RWPE2 (cell line): ENCODE measurements around the gene PRR36.

Experiments
- ATAC-seq: fragments of 200-7000 bp; cut with Tn5 transposase; 3 replicates; pipeline ENCODE4 v1.9.1; 2021; ENCODE audit warnings: low read depth
- DNase-seq: peaks from one replicate; pipeline ENCODE4 v3.0.0-alpha.2; 2020; ENCODE audit warnings: low spot score
- H3K27ac ChIP-seq: fragments of 450-650 bp; 2 replicates; pipeline ENCODE4 v1.5.1; 2017; ENCODE audit warnings: mild to moderate bottlenecking; ENCODE audit not compliant: poor library complexity, severe bottlenecking
- H3K27me3 ChIP-seq: fragments of 250-450 bp; sonication (Bioruptor Pico); 2 replicates; pipeline ENCODE4 v1.5.1; 2021; ENCODE audit warnings: mild to moderate bottlenecking, moderate library complexity; ENCODE audit not compliant: insufficient read depth, poor library complexity, severe bottlenecking
- H3K36me3 ChIP-seq: fragments of 250-450 bp; sonication (Bioruptor Pico); 2 replicates; pipeline ENCODE4 v1.5.1; 2020; ENCODE audit warnings: low read depth, mild to moderate bottlenecking, moderate library complexity
- H3K4me1 ChIP-seq: fragments of 250-450 bp; sonication (Bioruptor Pico); 2 replicates; pipeline ENCODE4 v1.5.1; 2021; ENCODE audit warnings: mild to moderate bottlenecking, moderate library complexity; ENCODE audit not compliant: insufficient read depth, poor library complexity, severe bottlenecking
- H3K4me3 ChIP-seq: fragments of 250-450 bp; sonication (Bioruptor Pico); 2 replicates; pipeline ENCODE4 v1.5.1; 2021; ENCODE audit warnings: mild to moderate bottlenecking, moderate library complexity; ENCODE audit not compliant: severe bottlenecking
- H3K9me3 ChIP-seq: fragments of 250-450 bp; sonication (Bioruptor Pico); 2 replicates; pipeline ENCODE4 v1.5.1; 2021; ENCODE audit warnings: mild to moderate bottlenecking, moderate library complexity; ENCODE audit not compliant: severe bottlenecking
- TF ChIP-seq, protein P1 (sequence below): fragments of 450-650 bp; IDR thresholded peaks from one replicate; pipeline ENCODE4 v1.5.1; 2017; ENCODE audit warnings: mild to moderate bottlenecking, moderate library complexity; ENCODE audit not compliant: poor library complexity, severe bottlenecking

Gene PRR36

DNA sequence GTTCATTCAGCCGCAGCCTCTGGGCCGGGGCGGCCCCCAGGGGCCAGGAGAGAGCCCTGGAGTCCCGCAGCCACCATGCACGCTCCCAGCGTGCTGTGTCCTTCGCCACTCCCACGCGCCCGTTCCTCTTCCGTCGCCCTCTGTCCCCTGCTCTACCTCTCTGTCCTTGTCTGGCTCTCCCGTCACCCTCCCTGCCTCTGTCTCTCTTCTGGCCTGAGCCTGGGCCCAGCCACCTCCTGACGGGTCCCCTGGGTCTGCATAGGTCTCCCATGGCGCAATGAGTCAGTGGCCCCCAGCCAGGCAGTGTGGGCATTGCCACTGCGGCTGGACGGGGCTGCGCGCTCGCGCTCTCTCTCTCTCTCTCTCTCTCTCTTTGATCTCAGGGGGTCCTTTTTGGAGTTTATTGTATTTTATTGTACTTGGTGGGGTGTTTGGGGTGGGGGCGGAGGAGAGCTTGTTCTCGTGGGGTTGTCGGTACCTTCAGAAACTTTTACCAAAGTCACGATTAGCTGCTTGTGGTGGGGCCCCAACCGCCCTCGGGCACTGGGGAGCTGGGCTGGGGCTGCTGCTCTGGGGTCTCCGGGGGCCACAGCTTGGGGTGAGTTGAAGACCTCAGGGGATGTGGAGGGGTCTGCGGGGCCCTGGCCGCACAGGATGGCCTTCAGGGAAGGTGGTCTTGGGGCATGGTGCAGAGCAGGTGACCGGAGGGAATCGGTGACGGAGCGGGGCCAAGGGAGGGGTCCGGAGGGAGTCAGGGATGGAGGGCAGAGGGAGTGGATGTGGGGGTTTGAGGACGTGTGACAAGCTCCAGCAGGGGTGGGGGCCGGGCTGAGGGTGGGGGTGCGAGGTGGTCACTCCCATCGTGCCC, 38.7 kb upstream of the PRR36 start:
- Histone ChIP-seq H3K9me3 (no peaks in the 10 kb centered on the region), H3K4me1 (no peaks in the 10 kb centered on the region), H3K27ac (no peak overlapping the region), H3K4me3 (no peak overlapping the region), H3K36me3 (peaks cover 16% of the 10 kb centered on the region), H3K27me3 (peaks cover 7% of the 10 kb centered on the region)
- DNase-seq, result no peak
- ATAC-seq, result no peak
- TF ChIP-seq, protein P1, sequence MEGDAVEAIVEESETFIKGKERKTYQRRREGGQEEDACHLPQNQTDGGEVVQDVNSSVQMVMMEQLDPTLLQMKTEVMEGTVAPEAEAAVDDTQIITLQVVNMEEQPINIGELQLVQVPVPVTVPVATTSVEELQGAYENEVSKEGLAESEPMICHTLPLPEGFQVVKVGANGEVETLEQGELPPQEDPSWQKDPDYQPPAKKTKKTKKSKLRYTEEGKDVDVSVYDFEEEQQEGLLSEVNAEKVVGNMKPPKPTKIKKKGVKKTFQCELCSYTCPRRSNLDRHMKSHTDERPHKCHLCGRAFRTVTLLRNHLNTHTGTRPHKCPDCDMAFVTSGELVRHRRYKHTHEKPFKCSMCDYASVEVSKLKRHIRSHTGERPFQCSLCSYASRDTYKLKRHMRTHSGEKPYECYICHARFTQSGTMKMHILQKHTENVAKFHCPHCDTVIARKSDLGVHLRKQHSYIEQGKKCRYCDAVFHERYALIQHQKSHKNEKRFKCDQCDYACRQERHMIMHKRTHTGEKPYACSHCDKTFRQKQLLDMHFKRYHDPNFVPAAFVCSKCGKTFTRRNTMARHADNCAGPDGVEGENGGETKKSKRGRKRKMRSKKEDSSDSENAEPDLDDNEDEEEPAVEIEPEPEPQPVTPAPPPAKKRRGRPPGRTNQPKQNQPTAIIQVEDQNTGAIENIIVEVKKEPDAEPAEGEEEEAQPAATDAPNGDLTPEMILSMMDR, result no peak

DNA sequence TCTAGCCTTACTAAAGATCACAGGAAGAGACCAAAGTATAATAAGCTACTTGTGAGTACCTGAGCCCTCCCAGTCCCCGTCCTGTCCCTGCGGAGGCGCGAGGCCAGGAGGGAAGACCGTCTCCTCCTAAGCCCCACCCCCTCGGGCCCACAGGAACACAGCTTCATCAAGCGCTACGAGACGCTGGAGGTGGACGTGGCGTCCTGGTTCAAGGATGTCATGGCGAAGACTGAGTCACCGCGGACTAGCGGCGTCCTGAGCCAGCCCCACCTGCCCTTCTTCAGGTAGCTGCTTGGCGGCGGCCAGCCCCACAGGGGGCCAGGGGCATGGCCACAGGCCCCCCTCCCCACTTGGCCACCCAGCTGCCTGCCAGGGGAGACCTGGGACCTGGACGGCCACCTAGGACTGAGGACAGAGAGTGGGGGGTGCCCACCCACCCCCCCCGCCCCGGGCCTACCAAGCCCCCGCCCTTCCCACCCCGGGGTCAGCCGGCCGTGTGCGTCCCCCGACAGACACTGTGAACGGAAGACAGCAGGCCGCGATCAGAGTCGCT, 38.0 kb upstream of the PRR36 start:
- no peak overlapping the region for H3K27ac ChIP-seq
- H3K9me3 ChIP-seq, result no peaks in the 10 kb centered on the region
- ATAC-seq (no peak), DNase-seq (no peak)
- TF ChIP-seq, protein P1, result no peak
- H3K4me1 ChIP-seq, result no peaks in the 10 kb centered on the region
- no peak overlapping the region for H3K4me3 ChIP-seq
- H3K27me3 ChIP-seq, result peaks cover 7% of the 10 kb centered on the region
- peaks cover 16% of the 10 kb centered on the region for H3K36me3 ChIP-seq

DNA sequence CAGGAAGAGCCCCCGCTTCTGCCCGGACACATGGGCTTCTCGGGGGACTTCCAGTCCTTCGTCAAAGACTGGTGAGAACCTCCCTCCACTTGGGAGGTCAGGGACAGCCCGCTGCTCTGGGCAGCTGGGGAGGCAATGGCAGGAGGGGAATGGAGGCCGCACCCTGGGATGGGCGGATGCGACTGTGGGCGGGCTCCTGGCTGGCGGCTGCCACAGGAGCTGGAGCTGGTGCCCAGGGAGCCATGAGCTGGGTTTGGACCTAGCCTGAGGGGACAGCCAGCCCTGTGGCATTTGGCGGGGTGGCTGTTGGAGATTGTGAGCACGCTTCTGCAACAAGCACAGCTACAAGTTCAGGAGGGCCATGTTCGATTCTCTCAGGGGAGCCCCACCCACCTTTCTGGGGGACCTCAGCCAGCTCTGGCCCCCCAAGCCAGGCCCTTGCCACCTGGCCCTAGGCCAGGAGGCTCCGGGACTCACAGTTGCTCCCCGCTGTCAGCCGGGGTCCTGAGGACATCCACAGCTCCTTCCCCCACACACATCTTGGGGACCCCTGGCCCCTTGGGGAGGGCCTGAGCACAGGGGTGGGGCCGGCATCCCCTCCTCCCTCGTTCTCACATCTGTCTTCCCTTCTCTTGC, 37.4 kb upstream of the PRR36 start:
- Histone ChIP-seq H3K4me1 (no peaks in the 10 kb centered on the region), H3K4me3 (no peak overlapping the region), H3K9me3 (no peaks in the 10 kb centered on the region), H3K27ac (no peak overlapping the region), H3K36me3 (peaks cover 16% of the 10 kb centered on the region), H3K27me3 (peaks cover 7% of the 10 kb centered on the region)
- ATAC-seq, result no peak
- TF ChIP-seq, protein P1, result no peak
- DNase-seq, result no peak

DNA sequence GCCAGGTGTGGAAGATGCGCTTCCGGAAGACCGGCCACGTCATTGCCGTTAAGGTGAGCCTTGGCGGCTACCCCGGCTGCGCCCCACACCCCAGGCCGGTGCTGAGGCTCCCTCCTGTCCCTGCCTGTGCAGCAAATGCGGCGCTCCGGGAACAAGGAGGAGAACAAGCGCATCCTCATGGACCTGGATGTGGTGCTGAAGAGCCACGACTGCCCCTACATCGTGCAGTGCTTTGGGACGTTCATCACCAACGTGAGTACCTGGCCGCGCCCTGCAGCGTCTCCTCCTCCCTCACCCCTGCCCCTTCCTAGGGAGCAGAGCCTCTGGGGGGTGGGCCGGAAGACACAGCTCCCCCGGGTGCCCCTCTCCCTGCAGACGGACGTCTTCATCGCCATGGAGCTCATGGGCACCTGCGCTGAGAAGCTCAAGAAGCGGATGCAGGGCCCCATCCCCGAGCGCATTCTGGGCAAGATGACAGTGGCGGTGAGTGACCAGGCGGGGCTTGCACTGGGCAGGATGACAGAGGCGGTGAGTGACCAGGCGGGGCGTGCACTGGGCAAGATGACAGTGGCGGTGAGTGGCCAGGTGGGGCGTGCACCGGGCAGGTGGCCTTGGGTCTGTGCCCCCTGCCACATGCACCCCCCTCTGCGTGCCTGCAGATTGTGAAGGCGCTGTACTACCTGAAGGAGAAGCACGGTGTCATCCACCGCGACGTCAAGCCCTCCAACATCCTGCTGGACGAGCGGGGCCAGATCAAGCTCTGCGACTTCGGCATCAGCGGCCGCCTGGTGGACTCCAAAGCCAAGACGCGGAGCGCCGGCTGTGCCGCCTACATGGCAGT, 36.4 kb upstream of the PRR36 start:
- H3K36me3 ChIP-seq, result peaks cover 27% of the 10 kb centered on the region
- no peaks in the 10 kb centered on the region for H3K9me3 ChIP-seq
- no peak overlapping the region for H3K27ac ChIP-seq
- no peak for ATAC-seq
- no peaks in the 10 kb centered on the region for H3K4me1 ChIP-seq
- no peak overlapping the region for H3K4me3 ChIP-seq
- TF ChIP-seq, protein P1, result no peak
- H3K27me3 ChIP-seq, result peaks cover 2% of the 10 kb centered on the region
- no peak for DNase-seq
